ENCODE results near the gene LRRC4C.
"Not testable (repeated sequence)": the region's sequence is repeated elsewhere in the genome, so short reads cannot be mapped to it uniquely, and the experiment has no call there.

Gene LRRC4C

GRCh38 chr11:41042688-41043087, 416.8 kb downstream of the LRRC4C start:
- in situ Hi-C loops (cut with MboI; ENCODE audit: low sequenced_read_pairs), result no loop called here

- in situ Hi-C loops (cut with MboI; ENCODE audit: low sequenced_read_pairs), result no loop called here
Measured at GRCh38 chr11:41040474-41040873, 419.0 kb downstream of the LRRC4C start.

- in situ Hi-C loops (cut with MboI; ENCODE audit: low sequenced_read_pairs), result no loop called here
Measured at GRCh38 chr11:41039592-41039991, 419.9 kb downstream of the LRRC4C start.

GRCh38 chr11:41031551-41032060, 427.8 kb downstream of the LRRC4C start:
- in situ Hi-C loops (cut with MboI; ENCODE audit: low sequenced_read_pairs), result no loop called here

- in situ Hi-C loops (cut with MboI; ENCODE audit: low sequenced_read_pairs), result no loop called here
Measured at GRCh38 chr11:41020259-41020658, 439.2 kb downstream of the LRRC4C start.

GRCh38 chr11:41019666-41020065, 439.8 kb downstream of the LRRC4C start:
- in situ Hi-C loops (cut with MboI; ENCODE audit: low sequenced_read_pairs), result not testable (repeated sequence)

- in situ Hi-C loops (cut with MboI; ENCODE audit: low sequenced_read_pairs), result no loop called here
Measured at GRCh38 chr11:41018224-41018623, 441.2 kb downstream of the LRRC4C start.

GRCh38 chr11:41010361-41011050, 448.9 kb downstream of the LRRC4C start:
- in situ Hi-C loops (cut with MboI; ENCODE audit: low sequenced_read_pairs), result no loop called here

GRCh38 chr11:41005986-41006385, 453.5 kb downstream of the LRRC4C start:
- in situ Hi-C loops (cut with MboI; ENCODE audit: low sequenced_read_pairs), result no loop called here

- in situ Hi-C loops (cut with MboI; ENCODE audit: low sequenced_read_pairs), result no loop called here
Measured at GRCh38 chr11:41003339-41004282, 455.8 kb downstream of the LRRC4C start.

- in situ Hi-C loops (cut with MboI; ENCODE audit: low sequenced_read_pairs), result no loop called here
Measured at GRCh38 chr11:40998920-40999319, 460.5 kb downstream of the LRRC4C start.

GRCh38 chr11:40987776-40988435, 471.5 kb downstream of the LRRC4C start:
- in situ Hi-C loops (cut with MboI; ENCODE audit: low sequenced_read_pairs), result no loop called here

GRCh38 chr11:40986320-40986719, 473.1 kb downstream of the LRRC4C start:
- in situ Hi-C loops (cut with MboI; ENCODE audit: low sequenced_read_pairs), result no loop called here

GRCh38 chr11:40975076-40975475, 484.4 kb downstream of the LRRC4C start:
- in situ Hi-C loops (cut with MboI; ENCODE audit: low sequenced_read_pairs), result no loop called here

GRCh38 chr11:40974186-40974795, 485.2 kb downstream of the LRRC4C start:
- in situ Hi-C loops (cut with MboI; ENCODE audit: low sequenced_read_pairs), result no loop called here

- in situ Hi-C loops (cut with MboI; ENCODE audit: low sequenced_read_pairs), result no loop called here
Measured at GRCh38 chr11:40958707-40959106, 500.7 kb downstream of the LRRC4C start.

- in situ Hi-C loops (cut with MboI; ENCODE audit: low sequenced_read_pairs), result no loop called here
Measured at GRCh38 chr11:40952479-40952878, 507.0 kb downstream of the LRRC4C start.

GRCh38 chr11:40938002-40938401, 521.5 kb downstream of the LRRC4C start:
- in situ Hi-C loops (cut with MboI; ENCODE audit: low sequenced_read_pairs), result no loop called here

- in situ Hi-C loops (cut with MboI; ENCODE audit: low sequenced_read_pairs), result no loop called here
Measured at GRCh38 chr11:40924915-40925314, 534.5 kb downstream of the LRRC4C start.

GRCh38 chr11:40921246-40921645, 538.2 kb downstream of the LRRC4C start:
- in situ Hi-C loops (cut with MboI; ENCODE audit: low sequenced_read_pairs), result no loop called here

- in situ Hi-C loops (cut with MboI; ENCODE audit: low sequenced_read_pairs), result not testable (repeated sequence)
Measured at GRCh38 chr11:40910774-40911173, 548.7 kb downstream of the LRRC4C start.

Measured in hTERT RPE-1 (cell line).